GM18909 (cell line): Measurements from ENCODE around the gene MT1B.

ENCODE experiments used
- ATAC-seq: cut with Tn5 transposase; IDR thresholded peaks from one replicate; pipeline ENCODE4 v1.9.1; 2021; ENCODE audit warnings: mild to moderate bottlenecking; ENCODE audit not compliant: unreplicated experiment, poor library complexity

The MT1B gene

DNA sequence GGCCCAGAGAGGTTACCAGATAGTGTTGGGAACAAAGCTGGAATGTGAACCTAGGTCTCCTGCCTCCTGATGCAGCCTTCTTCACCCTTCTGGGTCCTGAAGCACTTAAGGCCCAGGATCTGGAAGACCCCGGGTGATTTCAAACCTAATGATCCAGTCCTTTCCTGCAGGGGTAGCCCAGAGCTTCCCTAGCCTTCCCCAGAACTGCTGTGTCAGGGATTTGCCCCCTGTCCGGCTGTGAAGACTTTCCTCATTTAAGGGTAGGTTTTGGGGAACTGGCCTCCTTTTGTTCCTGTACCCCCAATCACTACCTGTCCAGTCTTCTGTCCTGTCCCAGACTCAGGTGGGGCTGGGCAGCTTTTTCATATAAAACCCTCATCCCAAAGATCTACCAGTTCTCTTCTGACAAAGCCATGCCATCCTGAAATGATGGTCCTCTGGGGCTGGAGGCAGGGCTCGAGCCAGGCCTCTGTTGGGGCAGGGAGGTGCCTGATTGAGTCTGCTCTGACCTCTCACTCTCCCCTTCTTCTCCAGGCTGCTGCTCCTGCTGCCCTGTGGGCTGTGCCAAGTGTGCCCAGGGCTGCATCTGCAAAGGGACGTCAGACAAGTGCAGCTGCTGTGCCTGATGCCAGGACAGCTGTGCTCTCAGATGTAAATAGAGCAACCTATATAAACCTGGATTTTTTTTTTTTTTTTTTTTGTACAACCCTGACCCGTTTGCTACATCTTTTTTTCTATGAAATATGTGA, 31.9 kb downstream of the MT1B start:
- ATAC-seq: no peak

DNA sequence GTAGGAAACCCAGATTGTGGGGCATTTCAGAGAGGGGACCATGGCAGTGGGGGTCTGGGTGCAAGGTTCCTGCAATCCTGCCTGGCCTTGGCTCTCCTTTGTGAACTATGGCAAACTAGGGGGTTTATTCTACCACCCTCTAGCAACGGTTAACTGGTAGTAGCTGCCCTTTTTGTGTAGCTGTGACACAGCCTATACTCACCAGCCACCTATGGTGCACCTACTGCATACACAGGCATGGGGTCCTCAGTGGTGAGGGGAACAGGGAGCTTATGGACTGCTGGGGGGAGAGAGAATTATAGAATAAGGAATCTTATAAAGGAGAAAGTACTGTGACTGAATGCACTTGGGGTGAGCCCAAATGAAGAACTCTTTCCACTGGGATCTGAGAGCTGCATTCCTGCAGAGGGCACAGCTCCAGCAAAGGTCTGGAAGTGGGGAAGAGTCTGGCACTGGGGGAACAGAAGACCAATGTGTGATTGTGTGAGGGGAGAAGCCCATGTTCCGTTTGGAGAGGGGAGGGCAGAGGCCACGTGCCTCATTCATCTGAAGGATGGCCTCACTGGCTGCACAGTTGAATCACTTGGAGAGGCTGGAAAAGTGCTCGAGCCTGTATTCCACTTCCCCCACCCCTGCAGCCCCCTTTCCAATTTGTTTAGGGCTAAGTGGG, 32.7 kb downstream of the MT1B start:
- no peak for ATAC-seq

DNA sequence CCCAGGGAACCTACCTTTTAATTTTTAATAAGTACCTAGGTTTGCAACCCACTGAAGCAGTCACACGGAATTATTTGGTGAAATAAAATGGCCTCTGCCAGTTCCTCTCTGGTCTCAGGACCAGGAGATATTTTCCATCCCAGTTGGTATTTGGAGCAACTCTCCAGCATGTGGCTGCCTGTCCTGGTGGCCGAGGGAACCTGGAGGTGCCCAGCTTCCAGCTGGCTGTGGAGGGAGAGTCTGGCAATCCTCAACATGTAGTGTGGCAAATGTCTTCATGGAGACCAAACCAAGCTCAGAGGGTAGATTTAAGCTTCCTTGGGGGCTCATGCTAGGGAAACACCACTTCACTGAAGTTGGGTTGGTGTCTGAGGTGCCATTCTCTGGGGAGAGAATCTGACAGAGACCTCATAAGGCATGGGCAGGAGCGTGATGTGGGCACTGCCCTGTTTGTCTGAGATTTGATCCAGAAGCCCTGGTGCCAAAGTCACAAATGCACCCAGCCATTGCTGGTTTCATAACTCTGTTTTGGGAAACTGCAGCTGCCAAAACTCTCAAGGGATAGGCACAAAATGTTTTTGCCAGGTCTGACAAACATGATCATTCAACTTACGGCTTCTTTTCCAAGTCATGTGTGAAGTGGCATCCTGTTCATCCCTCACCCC, 33.4 kb downstream of the MT1B start:
- ATAC-seq: no peak

DNA sequence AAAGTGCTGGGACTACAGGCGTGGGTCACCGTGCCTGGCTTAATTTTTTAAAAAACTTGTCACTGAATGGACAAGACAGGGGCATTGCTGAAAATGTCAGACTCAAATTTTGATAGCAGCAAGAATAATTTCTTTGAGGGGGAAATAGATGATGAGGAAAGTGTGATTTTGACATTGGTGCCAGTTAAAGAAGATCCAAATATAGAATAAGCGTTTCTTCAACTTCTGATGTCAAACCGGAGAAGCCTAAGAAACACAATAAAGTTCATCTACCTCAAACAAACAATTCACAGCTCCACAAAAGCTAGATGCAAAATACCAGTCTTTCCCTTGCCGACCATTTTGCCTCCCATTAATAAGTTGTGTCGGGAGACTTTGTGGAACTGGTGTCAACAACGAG, 35.1 kb downstream of the MT1B start:
- ATAC-seq: no peak

DNA sequence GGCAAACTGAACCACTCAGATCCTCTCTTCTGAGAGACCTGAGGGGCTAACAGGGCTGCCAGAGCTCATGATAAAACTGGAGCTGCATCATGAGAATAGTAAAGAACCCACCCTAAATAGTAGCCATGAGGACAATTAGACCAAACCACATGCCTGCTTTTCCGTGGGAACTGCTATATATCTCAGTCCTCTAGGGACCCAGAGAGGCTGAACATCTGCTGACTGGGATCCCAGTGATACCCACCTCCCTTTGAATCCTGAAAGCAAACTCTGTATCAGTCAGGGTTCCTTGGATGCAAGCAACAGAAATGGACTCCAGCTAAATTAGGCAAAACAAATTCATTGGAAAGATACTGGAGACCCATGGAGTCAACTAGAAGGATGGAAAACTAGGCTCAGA, 37.1 kb downstream of the MT1B start:
- ATAC-seq: no peak

DNA sequence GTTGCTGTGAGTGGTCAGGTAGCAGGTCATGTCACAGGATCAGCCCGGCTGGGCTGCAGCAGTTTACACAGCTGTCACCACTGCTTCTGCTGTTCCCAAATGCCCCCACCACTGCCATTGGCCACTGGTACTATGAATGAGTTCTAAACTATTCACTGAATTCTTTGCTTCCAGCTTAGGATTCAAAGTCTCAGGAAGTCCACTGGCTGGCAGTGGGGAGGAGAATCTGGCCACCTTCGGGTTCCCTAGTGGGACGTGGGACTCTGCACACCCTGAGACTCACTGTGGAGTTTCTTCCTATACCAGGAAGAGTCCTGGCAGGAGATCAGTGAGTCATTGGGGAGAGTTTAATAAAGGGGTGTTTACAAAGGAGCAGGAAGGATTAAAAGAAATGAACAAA, 37.5 kb downstream of the MT1B start:
- ATAC-seq: no peak

DNA sequence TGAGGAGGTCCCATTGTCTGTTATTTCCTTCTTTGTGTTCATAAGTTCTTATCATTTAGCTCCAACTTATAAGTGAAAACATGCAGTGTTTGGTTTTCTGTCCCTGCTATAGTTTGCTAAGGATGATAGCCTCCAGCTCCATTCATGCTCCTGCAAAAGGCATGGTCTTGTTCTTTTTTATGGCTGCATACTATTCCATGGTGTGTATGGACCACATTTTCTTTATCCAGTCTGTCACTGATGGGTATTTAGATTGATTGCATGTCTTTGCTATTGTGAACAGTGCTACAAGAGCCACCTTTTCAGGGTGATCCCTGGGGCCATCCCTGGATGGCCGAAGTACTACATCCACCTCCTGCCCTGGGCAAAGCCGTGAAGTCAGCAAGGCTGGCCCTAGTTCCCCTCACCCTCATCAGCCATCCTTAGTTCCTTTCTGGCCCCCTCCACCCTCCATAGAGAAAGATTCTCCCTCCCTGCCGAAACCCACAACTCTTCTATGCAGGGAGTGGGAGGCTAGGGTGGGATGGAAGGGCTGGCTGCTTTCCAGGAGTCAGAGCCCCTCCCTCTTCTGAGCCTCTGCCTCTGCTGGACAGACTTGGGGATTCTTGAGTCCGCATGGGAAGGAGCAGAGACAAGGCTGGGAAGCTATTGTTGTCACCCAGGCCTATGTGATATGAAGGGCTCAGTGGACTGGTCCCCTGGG, 38.9 kb downstream of the MT1B start:
- ATAC-seq: no peak

DNA sequence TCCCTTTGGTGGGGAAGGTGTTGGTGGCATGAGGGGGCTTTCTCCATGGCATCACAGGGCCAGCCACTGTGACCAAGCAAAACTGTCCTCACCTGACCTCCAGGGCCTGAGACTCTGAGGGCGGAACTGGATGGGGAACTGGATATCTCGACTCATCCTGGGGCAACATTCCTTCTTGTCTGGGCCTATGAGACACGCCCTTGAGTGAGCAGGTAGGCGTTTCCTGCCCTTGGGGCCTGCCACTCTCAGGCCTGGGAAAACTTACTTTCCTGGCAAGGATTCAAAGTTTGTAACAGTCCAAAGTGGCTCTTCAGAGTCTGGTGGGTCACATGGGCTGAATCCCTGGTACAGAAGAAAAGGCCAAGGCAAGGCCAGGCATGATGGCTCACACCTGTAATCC, 40.2 kb downstream of the MT1B start:
- no peak for ATAC-seq

DNA sequence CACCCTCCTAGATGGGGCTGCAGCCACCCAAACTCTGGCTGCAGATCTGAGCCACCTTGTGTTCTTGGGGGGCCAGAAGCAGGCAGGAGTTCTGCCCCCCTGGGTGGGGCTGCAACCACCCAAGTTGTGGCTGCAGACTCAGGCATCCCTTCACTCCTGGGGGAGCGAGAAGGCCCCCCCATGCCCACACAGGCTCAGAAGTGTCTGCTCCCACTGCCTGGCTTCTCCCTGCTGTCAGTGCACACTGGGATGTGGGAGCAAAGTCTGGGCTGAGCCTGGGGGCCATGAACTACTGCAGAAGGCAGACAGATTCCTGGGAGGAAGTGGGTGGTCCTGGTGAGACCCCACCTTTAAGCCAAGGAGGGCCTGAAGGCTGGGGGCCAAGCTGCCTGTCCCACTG, 43.6 kb downstream of the MT1B start:
- ATAC-seq: no peak

DNA sequence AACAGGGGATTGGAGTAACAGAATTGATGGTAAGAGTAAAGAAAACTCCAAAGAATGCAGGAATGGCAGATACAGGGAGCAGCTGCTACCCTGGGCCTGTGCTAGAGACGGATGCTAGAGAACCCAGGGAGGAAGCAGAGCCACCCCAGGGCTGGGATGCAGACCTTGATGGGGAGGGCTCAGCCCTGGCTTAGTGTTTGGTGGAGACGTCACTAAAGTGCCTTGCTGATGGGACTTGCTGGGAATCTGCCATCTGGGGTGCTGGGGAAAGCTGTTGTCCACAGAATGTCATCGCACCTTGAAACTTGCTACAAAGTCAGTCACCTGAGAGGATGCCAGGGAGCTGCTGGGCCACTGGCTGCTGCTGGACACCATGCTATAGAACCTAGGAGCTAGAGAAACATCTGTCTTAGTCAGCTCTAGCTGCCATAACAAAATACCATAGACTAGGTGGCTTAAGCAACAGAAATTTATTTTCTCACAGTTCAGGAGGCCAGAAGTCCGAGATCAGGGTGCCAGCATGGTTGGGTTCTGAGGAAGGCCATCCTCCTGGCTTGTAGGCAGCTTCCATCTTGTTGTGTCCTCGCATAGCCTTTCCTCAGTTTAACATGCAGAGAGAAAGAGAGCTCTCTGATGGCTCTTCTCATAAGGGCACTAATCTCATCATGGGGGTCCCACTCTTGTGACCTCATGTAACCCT, 45.9 kb downstream of the MT1B start:
- no peak for ATAC-seq

DNA sequence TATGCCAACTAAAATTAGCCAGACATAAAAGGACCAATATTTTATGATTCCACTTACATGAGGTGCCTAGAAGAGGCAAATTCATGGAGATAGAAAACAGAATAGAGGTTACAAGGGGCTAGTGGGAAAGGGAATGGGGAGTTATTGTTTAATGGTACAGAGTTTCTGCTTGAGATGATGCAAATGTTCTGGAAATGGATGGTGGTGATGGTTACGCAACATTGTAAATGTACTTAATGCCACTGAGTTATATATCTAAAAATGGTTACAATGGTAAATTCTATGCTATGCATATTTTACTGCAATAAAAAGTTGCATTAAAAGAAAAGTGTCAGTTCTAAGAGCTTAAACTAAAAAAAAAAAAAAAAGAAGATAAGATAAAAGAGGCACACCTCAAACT, 48.5 kb downstream of the MT1B start:
- no peak for ATAC-seq

DNA sequence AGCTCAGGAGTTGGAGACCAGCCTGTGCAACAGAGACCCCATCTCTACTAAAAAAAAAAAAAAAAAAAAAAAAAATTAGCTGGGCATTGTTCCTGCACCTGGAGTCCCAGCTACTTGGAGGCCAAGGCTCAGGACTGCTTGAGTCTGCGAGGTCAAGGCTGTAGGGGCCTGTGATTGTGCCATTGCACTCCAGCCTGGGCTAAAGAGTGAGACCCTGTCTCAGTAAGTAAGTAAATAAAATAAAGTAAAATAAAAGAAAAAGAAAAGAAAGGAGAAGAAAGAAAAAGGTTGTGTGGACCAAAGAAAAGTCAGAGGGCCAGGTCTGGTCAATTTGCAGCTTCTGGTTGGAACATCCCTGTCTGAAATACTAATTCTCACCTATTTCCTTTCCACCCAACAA, 48.9 kb downstream of the MT1B start:
- ATAC-seq: no peak

DNA sequence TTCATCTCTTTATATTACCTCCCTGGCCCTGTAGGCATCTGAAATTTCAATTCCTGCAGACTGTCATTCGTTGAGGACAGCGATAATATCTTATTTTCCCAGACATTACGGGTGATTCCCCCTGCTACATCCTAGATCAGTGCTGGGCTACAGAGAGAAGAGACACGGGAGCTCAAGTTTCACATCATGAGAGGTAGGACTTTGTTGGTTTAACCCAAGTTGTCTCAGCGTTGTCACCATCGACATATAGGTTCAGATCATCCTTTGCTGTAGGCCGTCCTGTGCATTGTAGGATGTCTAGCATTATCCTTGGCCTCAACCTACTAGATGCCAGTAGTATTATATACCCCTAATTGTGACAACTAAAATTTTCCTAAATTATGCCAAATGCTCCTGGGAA, 49.8 kb downstream of the MT1B start:
- ATAC-seq: no peak
